GM04504 (cell line): Measurements from ENCODE around the gene CNTN2.

Source experiments
- DNase-seq: peaks from one replicate; pipeline ENCODE4 v3.0.0-alpha.2; 2012; ENCODE audit warnings: low read depth

CNTN2 gene

GRCh38 chr1:205056956-205057568 is 14.1 kb downstream of the CNTN2 start:
- DNase-seq = no peak

- DNase-seq = no peak
These were observed 15.0 kb downstream of the CNTN2 start for GRCh38 chr1:205057808-205058575.

GRCh38 chr1:205058853-205059252 is 15.8 kb downstream of the CNTN2 start:
- DNase-seq = no peak

- no peak for DNase-seq
These were observed 16.6 kb downstream of the CNTN2 start for GRCh38 chr1:205059660-205060059.

- no peak for DNase-seq
These were observed 17.7 kb downstream of the CNTN2 start for GRCh38 chr1:205060746-205061145.

- no peak for DNase-seq
These were observed 18.2 kb downstream of the CNTN2 start for GRCh38 chr1:205061227-205061626.

- peak; percentile 28 for DNase-seq
These were observed 18.7 kb downstream of the CNTN2 start for GRCh38 chr1:205061665-205062069.

- DNase-seq = no peak
These were observed 19.3 kb downstream of the CNTN2 start for GRCh38 chr1:205062319-205062718.

- DNase-seq = no peak
These were observed 19.9 kb downstream of the CNTN2 start for GRCh38 chr1:205062895-205063294.

GRCh38 chr1:205064301-205064700 is 21.3 kb downstream of the CNTN2 start:
- DNase-seq = no peak

- no peak for DNase-seq
These were observed 21.8 kb downstream of the CNTN2 start for GRCh38 chr1:205064741-205065316.

- no peak for DNase-seq
These were observed 22.7 kb downstream of the CNTN2 start for GRCh38 chr1:205065666-205066065.

- no peak for DNase-seq
These were observed 23.3 kb downstream of the CNTN2 start for GRCh38 chr1:205066141-205066818.

GRCh38 chr1:205067031-205067430 is 24.0 kb downstream of the CNTN2 start:
- no peak for DNase-seq

- DNase-seq = no peak
These were observed 25.0 kb downstream of the CNTN2 start for GRCh38 chr1:205068001-205068400.

- peak; percentile 20 for DNase-seq
These were observed 25.5 kb downstream of the CNTN2 start for GRCh38 chr1:205068457-205069040.

GRCh38 chr1:205069371-205070125 is 26.5 kb downstream of the CNTN2 start:
- DNase-seq = no peak

GRCh38 chr1:205071028-205071409 is 28.0 kb downstream of the CNTN2 start:
- no peak for DNase-seq

GRCh38 chr1:205071801-205072200 is 28.8 kb downstream of the CNTN2 start:
- no peak for DNase-seq

- DNase-seq = no peak
These were observed 29.3 kb downstream of the CNTN2 start for GRCh38 chr1:205072286-205072685.

GRCh38 chr1:205072881-205073280 is 29.9 kb downstream of the CNTN2 start:
- no peak for DNase-seq

- no peak for DNase-seq
These were observed 30.5 kb downstream of the CNTN2 start for GRCh38 chr1:205073511-205073910.
